KOPT-K1 (cell line): ENCODE results near the gene SERPINE1.

Experiments used
- H3K27ac ChIP-seq: fragments of 200-600 bp; sonication (generic); 2 replicates; pipeline ENCODE4 v1.5.1; 2016; ENCODE audit warnings: antibody characterized with exemption, mild to moderate bottlenecking, low read depth, low read length; ENCODE audit not compliant: poor library complexity, severe bottlenecking
- H3K36me3 ChIP-seq: fragments of 200-600 bp; sonication (generic); 2 replicates; pipeline ENCODE4 v1.5.1; 2017; ENCODE audit warnings: antibody characterized with exemption, mild to moderate bottlenecking, low read length, moderate library complexity; ENCODE audit not compliant: insufficient read depth
- H3K9me3 ChIP-seq: fragments of 200-600 bp; sonication (generic); 2 replicates; pipeline ENCODE4 v1.5.1; 2017; ENCODE audit warnings: antibody characterized with exemption, low read length, mild to moderate bottlenecking; ENCODE audit not compliant: insufficient read depth, poor library complexity, severe bottlenecking

The SERPINE1 gene

DNA sequence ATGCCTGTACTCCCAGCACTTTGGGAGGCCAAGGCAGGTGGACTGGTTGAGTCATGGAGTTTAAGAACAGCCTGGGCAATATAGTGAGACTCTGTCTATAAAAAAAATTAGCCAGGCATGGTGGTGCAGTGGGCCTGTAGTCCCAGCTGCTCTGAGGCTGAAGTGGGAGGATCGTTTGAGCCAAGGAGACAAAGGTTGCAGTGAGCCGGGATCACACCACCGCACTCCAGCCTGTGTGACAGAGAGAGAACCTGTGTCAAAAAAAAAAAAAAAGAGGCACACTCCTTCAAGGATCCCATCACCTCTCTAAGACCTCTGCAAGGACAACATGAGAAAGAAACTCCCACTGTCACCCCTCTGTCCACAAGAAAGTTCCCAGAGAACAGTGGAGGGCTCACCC is 48.8 kb downstream of the SERPINE1 start:
- H3K27ac ChIP-seq, result no peak overlapping the region
- H3K36me3 ChIP-seq, result no peaks in the 10 kb centered on the region
- no peaks in the 10 kb centered on the region for H3K9me3 ChIP-seq

DNA sequence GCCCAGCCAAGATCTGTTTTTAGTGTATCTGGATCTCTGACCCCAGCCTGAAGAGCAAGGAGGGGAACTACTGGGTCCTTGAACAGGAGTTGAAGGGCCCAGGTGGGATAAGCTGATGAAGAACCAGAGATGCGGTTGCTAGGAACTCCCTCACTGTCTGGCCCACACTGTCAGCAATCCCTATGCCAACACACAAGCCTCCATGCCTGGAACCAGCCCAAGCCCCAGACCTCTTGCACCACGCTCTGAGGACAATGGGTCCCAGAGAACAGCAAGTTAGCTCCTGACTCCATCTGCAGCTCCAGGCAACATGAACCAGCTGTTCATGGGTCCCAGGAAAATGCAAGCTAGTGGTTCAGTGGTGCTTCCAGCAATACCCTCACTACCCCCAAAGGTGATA is 50.7 kb downstream of the SERPINE1 start:
- Histone ChIP-seq H3K27ac (no peak overlapping the region), H3K36me3 (no peaks in the 10 kb centered on the region)

DNA sequence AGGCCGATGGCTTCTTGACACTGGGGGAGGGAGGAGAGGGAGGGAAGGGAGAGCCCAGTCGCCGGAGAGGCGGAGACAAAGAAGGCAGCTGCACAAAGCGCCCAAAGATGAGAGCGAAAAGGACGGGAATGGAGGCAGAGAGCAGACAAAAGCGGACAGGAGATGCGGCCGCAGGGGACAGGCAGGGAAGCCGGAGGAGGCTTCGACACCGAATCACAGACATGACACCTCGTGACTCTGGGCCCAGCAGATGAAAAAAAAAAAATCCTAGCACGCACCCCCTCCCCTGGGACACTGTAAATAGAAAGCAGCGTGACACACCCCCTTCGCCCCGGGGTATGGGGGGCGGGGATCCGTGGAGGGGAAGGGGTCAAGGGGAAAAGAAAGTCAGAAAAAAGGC is 52.2 kb downstream of the SERPINE1 start:
- Histone ChIP-seq H3K27ac (no peak overlapping the region), H3K36me3 (no peaks in the 10 kb centered on the region), H3K9me3 (no peaks in the 10 kb centered on the region)

More for the DNA sequence above, 50.7 kb downstream of the SERPINE1 start:
- H3K9me3 ChIP-seq, result no peaks in the 10 kb centered on the region

DNA sequence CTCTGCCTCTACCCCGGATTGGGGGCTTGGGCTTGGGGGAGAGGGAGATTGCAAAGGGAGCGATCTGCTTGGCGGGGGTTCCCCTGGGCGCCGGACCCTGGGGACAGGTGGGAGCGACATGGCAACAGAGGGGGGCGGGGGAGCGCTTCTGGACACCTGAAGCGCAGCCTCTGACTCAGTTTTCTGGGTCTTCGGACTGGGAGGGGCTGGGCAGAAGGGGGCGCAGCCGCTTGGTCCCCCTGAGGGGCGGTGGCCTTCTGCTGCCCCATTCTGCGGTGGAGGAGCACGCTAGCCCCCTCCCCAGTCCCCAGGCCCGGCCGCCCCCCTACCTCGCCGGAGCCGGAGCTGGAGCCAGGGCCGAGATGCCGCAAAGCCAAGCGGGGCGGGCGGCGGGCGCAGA is 52.8 kb downstream of the SERPINE1 start:
- Histone ChIP-seq H3K36me3 (no peaks in the 10 kb centered on the region), H3K9me3 (no peaks in the 10 kb centered on the region), H3K27ac (no peak overlapping the region)

DNA sequence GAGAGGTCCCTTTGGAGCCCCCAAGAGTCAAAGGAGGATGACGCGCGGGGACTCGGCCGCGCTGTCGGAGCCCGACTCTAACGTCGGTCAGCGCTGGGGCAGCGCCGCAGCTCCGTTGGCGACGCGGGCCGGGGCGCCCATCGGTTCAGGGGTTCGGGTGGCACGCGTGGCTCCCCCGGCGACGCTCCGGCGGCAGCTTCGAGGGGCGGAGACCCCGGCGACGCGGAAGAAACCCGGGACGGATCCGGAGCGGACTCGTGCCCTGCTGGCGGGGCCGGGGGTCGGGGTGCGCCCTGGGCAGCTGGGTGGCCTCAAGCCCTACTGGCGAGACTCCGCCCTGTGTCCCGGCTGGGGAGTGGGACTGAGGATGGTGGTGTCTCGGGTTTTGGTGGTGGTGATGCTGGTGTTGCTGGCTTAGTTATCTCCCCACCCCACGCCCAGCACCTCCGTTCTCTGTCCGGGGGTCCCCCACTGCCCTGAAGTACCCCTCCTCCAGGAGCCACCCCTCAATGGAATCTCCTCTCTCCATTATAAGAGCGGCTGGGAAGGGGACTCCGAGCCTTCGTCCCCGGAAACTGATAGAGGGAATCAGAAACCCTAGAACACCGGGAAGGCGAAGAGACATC is 53.3 kb downstream of the SERPINE1 start, which contains the start of gene NAT16:
NAT16 (minus strand) TSS at position 164 of the 626 bp plus-strand sequence. CDS start 5,486 bp downstream, outside the sequence.
- H3K27ac ChIP-seq, result no peak within 1 kb of the TSS
- no peaks in the 10 kb centered on the region for H3K36me3 ChIP-seq

DNA sequence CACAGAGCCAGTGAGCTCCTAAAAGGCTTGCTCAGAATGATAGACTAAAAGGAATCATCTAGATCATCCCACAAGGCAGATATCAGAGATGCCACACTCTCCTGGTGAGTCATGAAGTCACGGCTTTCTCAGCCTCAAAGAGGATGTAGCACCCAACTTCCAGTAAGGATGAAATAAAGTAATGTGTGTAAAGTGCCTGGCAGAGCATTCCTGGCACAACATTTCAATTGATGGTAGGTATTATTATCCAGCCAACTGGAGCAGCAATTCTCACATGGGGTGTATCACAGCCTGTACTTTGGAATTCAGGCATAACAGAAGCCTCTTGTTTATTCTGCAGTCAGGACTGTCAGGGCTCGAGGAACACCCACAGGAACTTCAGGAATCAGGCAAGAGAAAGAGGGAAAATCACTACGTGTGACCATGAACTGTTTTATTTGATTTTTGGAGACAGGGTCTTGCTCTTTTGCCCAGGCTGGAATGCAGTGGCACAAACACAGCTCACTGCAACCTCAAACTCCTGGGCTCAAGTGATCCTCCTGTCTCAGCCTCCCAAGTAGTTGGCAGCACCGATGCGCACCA is 58.4 kb downstream of the SERPINE1 start:
- Histone ChIP-seq H3K9me3 (no peaks in the 10 kb centered on the region), H3K27ac (no peak overlapping the region), H3K36me3 (no peaks in the 10 kb centered on the region)

More for the DNA sequence above, 53.3 kb downstream of the SERPINE1 start, which contains the start of gene NAT16:
- no peaks in the 10 kb centered on the region for H3K9me3 ChIP-seq

DNA sequence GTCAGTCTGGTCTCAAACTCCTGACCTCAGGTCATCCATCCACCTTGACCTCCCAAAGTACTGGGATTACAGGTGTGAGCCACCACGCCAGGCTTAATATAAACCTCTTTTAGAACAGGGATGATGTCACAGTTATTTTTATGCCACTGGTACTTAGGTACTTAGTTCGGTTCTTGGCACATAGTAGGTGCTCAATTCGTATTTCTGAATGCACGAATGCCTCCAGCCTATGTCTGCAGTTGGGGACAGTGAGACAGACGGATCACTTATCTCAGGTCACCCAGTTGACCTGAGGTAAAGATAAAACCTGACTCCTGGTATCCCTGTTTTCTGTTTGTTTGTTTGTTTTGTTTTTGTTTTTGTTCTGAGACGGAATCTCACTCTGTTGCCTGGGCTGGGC is 59.3 kb downstream of the SERPINE1 start:
- H3K9me3 ChIP-seq, result no peaks in the 10 kb centered on the region
- no peak overlapping the region for H3K27ac ChIP-seq
- H3K36me3 ChIP-seq, result no peaks in the 10 kb centered on the region

DNA sequence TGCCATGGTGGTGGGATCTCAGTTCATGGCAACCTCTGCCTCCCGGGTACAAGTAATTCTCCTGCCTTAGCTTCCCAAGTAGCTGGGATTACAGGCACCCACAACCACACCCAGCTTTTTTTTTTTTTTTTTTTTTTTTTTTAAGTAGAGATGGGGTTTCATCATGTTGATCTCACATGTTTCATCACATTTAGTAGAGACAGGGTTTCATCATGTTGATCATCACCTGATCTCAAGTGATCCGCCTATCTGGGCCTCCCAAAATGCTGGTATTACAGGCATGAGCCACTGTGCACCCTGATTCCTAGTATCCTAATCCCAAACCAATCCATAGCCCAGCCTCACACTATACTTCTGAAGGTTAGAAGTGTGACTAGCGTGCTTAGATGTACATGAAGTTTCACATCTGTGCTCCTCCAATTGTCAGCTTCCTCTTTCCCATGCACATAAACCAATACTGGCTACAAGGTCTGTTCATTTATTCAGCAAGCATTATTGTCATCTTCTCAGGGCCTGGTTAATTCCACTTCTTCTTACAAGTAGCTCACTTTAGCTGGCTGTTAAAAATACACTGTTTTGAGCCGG is 60.0 kb downstream of the SERPINE1 start:
- no peak overlapping the region for H3K27ac ChIP-seq
- no peaks in the 10 kb centered on the region for H3K9me3 ChIP-seq
- H3K36me3 ChIP-seq, result no peaks in the 10 kb centered on the region
